HG02678 (cell line): ENCODE data around the gene TUBB2A.

Experiments
- ATAC-seq: cut with Tn5 transposase; IDR thresholded peaks from one replicate; pipeline ENCODE4 v1.9.1; 2021; ENCODE audit warnings: mild to moderate bottlenecking, moderate library complexity; ENCODE audit not compliant: unreplicated experiment

The TUBB2A gene

GRCh38 chr6:3124667-3125066, 32.7 kb downstream of the TUBB2A start:
- ATAC-seq = no peak

- no peak for ATAC-seq
These were observed 34.5 kb downstream of the TUBB2A start for GRCh38 chr6:3122823-3123182.

GRCh38 chr6:3120765-3121089, 36.6 kb downstream of the TUBB2A start:
- no peak for ATAC-seq

- ATAC-seq = peak; percentile 27
These were observed 38.2 kb downstream of the TUBB2A start for GRCh38 chr6:3119040-3119723.

GRCh38 chr6:3118353-3119039, 38.8 kb downstream of the TUBB2A start, which contains the start of gene BPHL:
BPHL (plus strand) TSS chr6:3118711; CDS start chr6:3118741, 30 bp downstream.
- peak; percentile 89 for ATAC-seq

GRCh38 chr6:3117912-3118352, 39.4 kb downstream of the TUBB2A start:
- no peak for ATAC-seq

GRCh38 chr6:3114377-3114776, 43.0 kb downstream of the TUBB2A start:
- ATAC-seq = no peak

- ATAC-seq = no peak
These were observed 47.6 kb downstream of the TUBB2A start for GRCh38 chr6:3109761-3110160.

GRCh38 chr6:3108746-3109414, 48.5 kb downstream of the TUBB2A start:
- no peak for ATAC-seq
